ENCODE measurements around the gene PPP1R11.

PPP1R11 gene

GRCh38 chr6:30091577-30092381 lies 24.8 kb downstream of the PPP1R11 start:
- DNase-seq = no peak
- in situ Hi-C loops (cut with HindIII; ENCODE audit: low pct_ligation_motif_present, low pct_unique_long_range_greater_than_20kb, low sequenced_read_pairs) = no loop called here

- in situ Hi-C loops (cut with HindIII; ENCODE audit: low pct_ligation_motif_present, low pct_unique_long_range_greater_than_20kb, low sequenced_read_pairs) = no loop called here
- no peak for DNase-seq
Measured at GRCh38 chr6:30092852-30093543, 26.0 kb downstream of the PPP1R11 start.

- in situ Hi-C loops (cut with HindIII; ENCODE audit: low pct_ligation_motif_present, low pct_unique_long_range_greater_than_20kb, low sequenced_read_pairs) = no loop called here
- no peak for DNase-seq
Measured at GRCh38 chr6:30093951-30094661, 27.1 kb downstream of the PPP1R11 start.

- in situ Hi-C loops (cut with HindIII; ENCODE audit: low pct_ligation_motif_present, low pct_unique_long_range_greater_than_20kb, low sequenced_read_pairs) = no loop called here
- no peak for DNase-seq
Measured at GRCh38 chr6:30096829-30097228, 29.8 kb downstream of the PPP1R11 start.

GRCh38 chr6:30097902-30098768 lies 31.1 kb downstream of the PPP1R11 start:
- in situ Hi-C loops (cut with HindIII; ENCODE audit: low pct_ligation_motif_present, low pct_unique_long_range_greater_than_20kb, low sequenced_read_pairs) = no loop called here
- DNase-seq = no peak

GRCh38 chr6:30100154-30100553 lies 33.2 kb downstream of the PPP1R11 start:
- no peak for DNase-seq
- in situ Hi-C loops (cut with HindIII; ENCODE audit: low pct_ligation_motif_present, low pct_unique_long_range_greater_than_20kb, low sequenced_read_pairs) = no loop called here

- in situ Hi-C loops (cut with HindIII; ENCODE audit: low pct_ligation_motif_present, low pct_unique_long_range_greater_than_20kb, low sequenced_read_pairs) = no loop called here
- DNase-seq = no peak
Measured at GRCh38 chr6:30100585-30101443, 33.8 kb downstream of the PPP1R11 start.

- in situ Hi-C loops (cut with HindIII; ENCODE audit: low pct_ligation_motif_present, low pct_unique_long_range_greater_than_20kb, low sequenced_read_pairs) = no loop called here
- DNase-seq = peak; percentile 85
Measured at GRCh38 chr6:30101444-30102413, 34.7 kb downstream of the PPP1R11 start.

GRCh38 chr6:30102414-30102969 lies 35.5 kb downstream of the PPP1R11 start:
- DNase-seq = no peak
- in situ Hi-C loops (cut with HindIII; ENCODE audit: low pct_ligation_motif_present, low pct_unique_long_range_greater_than_20kb, low sequenced_read_pairs) = no loop called here

- peak; percentile 85 for DNase-seq
- in situ Hi-C loops (cut with HindIII; ENCODE audit: low pct_ligation_motif_present, low pct_unique_long_range_greater_than_20kb, low sequenced_read_pairs) = no loop called here
Measured at GRCh38 chr6:30102970-30103871, 36.2 kb downstream of the PPP1R11 start.

- in situ Hi-C loops (cut with HindIII; ENCODE audit: low pct_ligation_motif_present, low pct_unique_long_range_greater_than_20kb, low sequenced_read_pairs) = no loop called here
Measured at GRCh38 chr6:30103872-30104179, 36.8 kb downstream of the PPP1R11 start.

GRCh38 chr6:30104661-30105060 lies 37.7 kb downstream of the PPP1R11 start:
- in situ Hi-C loops (cut with HindIII; ENCODE audit: low pct_ligation_motif_present, low pct_unique_long_range_greater_than_20kb, low sequenced_read_pairs) = no loop called here
- DNase-seq = no peak

More at GRCh38 chr6:30103872-30104179, 36.8 kb downstream of the PPP1R11 start:
- DNase-seq = no peak

GRCh38 chr6:30111266-30111856 lies 44.4 kb downstream of the PPP1R11 start:
- no peak for DNase-seq
- in situ Hi-C loops (cut with HindIII; ENCODE audit: low pct_ligation_motif_present, low pct_unique_long_range_greater_than_20kb, low sequenced_read_pairs) = no loop called here

GRCh38 chr6:30112402-30112994 lies 45.5 kb downstream of the PPP1R11 start:
- no peak for DNase-seq
- in situ Hi-C loops (cut with HindIII; ENCODE audit: low pct_ligation_motif_present, low pct_unique_long_range_greater_than_20kb, low sequenced_read_pairs) = no loop called here
